Spleen (tissue), 11 donors: Measurements from ENCODE around the gene FIBP. TPM values are rescaled to one million over a fixed set of nuclear protein-coding genes. Genes with fewer than 3 reads are reported as not detected.

Experiments used
- DNase-seq: peaks from one replicate; pipeline ENCODE4 v3.0.0-alpha.2; 2020
- H3K27ac ChIP-seq, 8 donors: fragments of 200-600 bp; sonication (generic) in 7 of 8; 1 replicate in 4 of 8; 2 replicates in 4 of 8; pipeline versions ENCODE4 v1.5.0 to v1.8.0; 2016 to 2021; ENCODE audit warnings: inconsistent platforms in 4 of 8, mild to moderate bottlenecking in 4 of 8, moderate library complexity in 1 of 8
- H3K27me3 ChIP-seq, 7 donors: fragments of 200-600 bp; sonication (generic) in 6 of 7; replicated peaks in 1 of 7; 1 replicate in 4 of 7; 2 replicates in 3 of 7; pipeline versions ENCODE4 v1.5.0 to v1.8.0; 2016 to 2021; ENCODE audit warnings: inconsistent platforms in 3 of 7, mild to moderate bottlenecking in 1 of 7
- H3K36me3 ChIP-seq, 6 donors: fragments of 200-600 bp; sonication (generic) in 5 of 6; 1 replicate in 4 of 6; 2 replicates in 2 of 6; pipeline versions ENCODE4 v1.5.0 to v1.8.0; 2016 to 2021; ENCODE audit warnings: inconsistent platforms in 2 of 6
- H3K4me1 ChIP-seq, 6 donors: fragments of 200-600 bp; sonication (generic) in 5 of 6; 1 replicate in 3 of 6; 2 replicates in 3 of 6; pipeline versions ENCODE4 v1.5.0 to v1.8.0; 2016 to 2021; ENCODE audit warnings: inconsistent platforms in 3 of 6
- H3K4me3 ChIP-seq, 8 donors: fragments of 200-600 bp; sonication (generic) in 7 of 8; 1 replicate in 4 of 8; 2 replicates in 4 of 8; pipeline versions ENCODE4 v1.5.0 to v1.8.0; 2016 to 2021; ENCODE audit warnings: inconsistent platforms in 4 of 8, mild to moderate bottlenecking in 4 of 8, moderate library complexity in 2 of 8
- H3K9me3 ChIP-seq, 8 donors: fragments of 200-600 bp; sonication (generic) in 7 of 8; 1 replicate in 4 of 8; 2 replicates in 4 of 8; pipeline versions ENCODE4 v1.5.0 to v1.8.0; 2016 to 2021; ENCODE audit warnings: inconsistent platforms in 4 of 8
- CTCF ChIP-seq, 11 experiments: fragments of 200-600 bp in 7 of 11; fragments of 450-650 bp in 4 of 11; sonication (generic) in 4 of 11; IDR thresholded peaks in 8 of 11; conservative IDR thresholded peaks in 3 of 11; 1 replicate in 7 of 11; 2 replicates in 4 of 11; pipeline versions ENCODE4 v1.4.0 to v1.8.0; 2016 to 2021; ENCODE audit warnings: antibody characterized with exemption in 11 of 11, inconsistent platforms in 4 of 11, mild to moderate bottlenecking in 1 of 11
- POLR2A ChIP-seq, 3 donors: fragments of 450-650 bp; IDR thresholded peaks; one replicate each; pipeline ENCODE4 v1.5.1; 2017; ENCODE audit warnings: antibody characterized with exemption in 3 of 3, mild to moderate bottlenecking in 1 of 3
- POLR2AphosphoS5 ChIP-seq, 3 donors: sonication (generic); formaldehyde crosslinking; IDR thresholded peaks; one replicate each; pipeline ENCODE4 v1.5.1; 2017; ENCODE audit warnings: antibody characterized with exemption in 3 of 3
- WGBS, 5 donors: extraction: QIAGEN DNeasy Blood & Tissue Kit in 3 of 5; methylation state at CpG; one replicate each; pipeline versions ENCODE4 v1.1.5 to v1.1.7; 2013 to 2018; 5-methylcytosine and 5-hydroxymethylcytosine counted together
- intact Hi-C: fragments of 100-400 bp; cut with DNase I; formaldehyde crosslinking; loops from one replicate; pipeline ENCODE4 v1.15.0; 2023; ENCODE audit warnings: low total_unique reads
- polyA plus RNA-seq, 3 donors: library from polyadenylated mRNA; stranded (reverse); fragments of 200-250 nt; gene quantifications; one replicate each; pipeline ENCODE4 v1.2.1, GENCODE V29; 2013
- total RNA-seq, 7 donors: library from RNA; depleted of rRNA in 3 of 7; stranded (reverse); fragments of >200 nt in 3 of 7; fragmentation: NEBNext Ultra II Directional in 4 of 7; extraction: Animal tissue kit (Norgen Biotek cat#: 25700) in 4 of 7; gene quantifications; one replicate each; pipeline versions ENCODE4 v1.1.0 to v1.2.1, GENCODE V29; 2016 to 2021
- donor health status: healthy with polysubstance abuse.
- donor health status: DM: no; HTN: no; CAD: no; lungs with moderate emphysema.
- donor health status: DM: no; HTN: no; CAD: no.
- donor health status: Bipolar disorder and iron deficiency.
- donor health status: healthy.
- donor health status: DM: no; HTN: no; CAD: no.
- donor health status: DM: yes; HTN: yes; CAD: no.

Gene FIBP
- total and polyA plus RNA-seq, 10 donors = 52.3 to 79.0 (median 64.6) TPM

- Histone ChIP-seq H3K27ac (no peak overlapping the region), H3K27me3 (no peaks in the 10 kb centered on the region), H3K36me3 (no peaks in the 10 kb centered on the region), H3K9me3 (no peaks in the 10 kb centered on the region), H3K4me3 (no peak overlapping the region), H3K4me1 (no peaks in the 10 kb centered on the region)
- WGBS, 5 donors = 86 to 93% (median 89%) methylated on average over 10 of the region's 10 CpGs
- DNase-seq = no peak
- intact Hi-C loops = no loop called here
- TF ChIP-seq POLR2AphosphoS5 (IDR thresholded peaks at IDR 0.05) (no peak), POLR2A (IDR thresholded peaks at IDR 0.05) (no peak), CTCF (IDR thresholded peaks at IDR 0.05 in 8 of 11, conservative IDR thresholded peaks at IDR 0.05 in 3 of 11) (no peak)
Observed at GRCh38 chr11:65844231-65844872, 43.9 kb downstream of the FIBP start.

GRCh38 chr11:65843811-65844210 lies 44.5 kb downstream of the FIBP start:
- H3K4me1 ChIP-seq = no peaks in the 10 kb centered on the region
- H3K9me3 ChIP-seq = no peaks in the 10 kb centered on the region
- TF ChIP-seq CTCF (IDR thresholded peaks at IDR 0.05 in 8 of 11, conservative IDR thresholded peaks at IDR 0.05 in 3 of 11) (no peak), POLR2AphosphoS5 (IDR thresholded peaks at IDR 0.05) (no peak), POLR2A (IDR thresholded peaks at IDR 0.05) (no peak)
- no peak overlapping the region for H3K4me3 ChIP-seq
- H3K36me3 ChIP-seq = no peaks in the 10 kb centered on the region
- WGBS, 5 donors = 93 to 97% (median 95%) methylated on average over 3 of the region's 3 CpGs
- intact Hi-C loops = no loop called here
- DNase-seq = no peak
- H3K27me3 ChIP-seq = no peaks in the 10 kb centered on the region
- H3K27ac ChIP-seq = no peak overlapping the region

- no peak overlapping the region for H3K4me3 ChIP-seq
- H3K27ac ChIP-seq = no peak overlapping the region
- no peaks in the 10 kb centered on the region for H3K4me1 ChIP-seq
- H3K27me3 ChIP-seq = no peaks in the 10 kb centered on the region
- H3K36me3 ChIP-seq = no peaks in the 10 kb centered on the region
- whole genome bisulfite sequencing, 5 donors = 84 to 96% (median 93%) methylated on average over 4 of the region's 4 CpGs
- TF ChIP-seq POLR2A (IDR thresholded peaks at IDR 0.05) (no peak), POLR2AphosphoS5 (IDR thresholded peaks at IDR 0.05) (no peak), CTCF (IDR thresholded peaks at IDR 0.05 in 8 of 11, conservative IDR thresholded peaks at IDR 0.05 in 3 of 11) (no peak)
- H3K9me3 ChIP-seq = no peaks in the 10 kb centered on the region
- intact Hi-C loops = no loop called here
- no peak for DNase-seq
Observed at GRCh38 chr11:65842144-65842543, 46.1 kb downstream of the FIBP start.

GRCh38 chr11:65834202-65834601 lies 54.1 kb downstream of the FIBP start:
- peak overlapping the region in 2 of 8 donors; percentile 84 to 89 for H3K27ac ChIP-seq
- TF ChIP-seq CTCF (IDR thresholded peaks at IDR 0.05 in 8 of 11, conservative IDR thresholded peaks at IDR 0.05 in 3 of 11) (no peak), POLR2A (IDR thresholded peaks at IDR 0.05) (no peak), POLR2AphosphoS5 (IDR thresholded peaks at IDR 0.05) (no peak)
- H3K4me3 ChIP-seq = peak overlapping the region in 7 of 8 donors; percentile 49 to 88 (median 56)

More at GRCh38 chr11:65834202-65834601, 54.1 kb downstream of the FIBP start:
- peaks cover 4 to 24% (median 16%) of the 10 kb centered on the region in 6 donors for H3K4me1 ChIP-seq
- no peak for DNase-seq
- intact Hi-C loops = no loop called here
- H3K36me3 ChIP-seq = no peaks in the 10 kb centered on the region
- H3K27me3 ChIP-seq = peaks cover 0 to 8% (median 0%) of the 10 kb centered on the region in 7 donors
- H3K9me3 ChIP-seq = no peaks in the 10 kb centered on the region
- 33 to 68% (median 40%) methylated on average over 5 to 6 of the region's 6 CpGs for whole genome bisulfite sequencing, 5 donors

Other genes starting within 250 kb of the FIBP start
- 100 to 1,000 TPM in 1 of 7 donors, 10 to 100 TPM in 6; 68.2 to 115 (median 85.3) TPM for gene RELA, start 225.6 kb downstream of the FIBP start, total RNA-seq
- 10 to 100 TPM; 25.8 to 43.0 (median 25.9) TPM for gene RELA, start 225.6 kb downstream of the FIBP start, polyA plus RNA-seq
- 10 to 100 TPM; 55.0 to 85.8 (median 63.6) TPM for gene KAT5, start 176.2 kb downstream of the FIBP start, total RNA-seq
- gene KAT5, start 176.2 kb downstream of the FIBP start, polyA plus RNA-seq = 100 to 1,000 TPM in 1 of 3 donors, 10 to 100 TPM in 2; 55.3 to 103 (median 72.4) TPM
- 100 to 1,000 TPM in 2 of 7 donors, 10 to 100 TPM in 5; 51.0 to 141 (median 54.4) TPM for gene RNASEH2C, start 167.7 kb downstream of the FIBP start, total RNA-seq
- gene RNASEH2C, start 167.7 kb downstream of the FIBP start, polyA plus RNA-seq = 100 to 1,000 TPM in 2 of 3 donors, 10 to 100 TPM in 1; 56.3 to 124 (median 112) TPM
- 10 to 100 TPM; 28.9 to 58.9 (median 33.1) TPM for gene AP5B1, start 107.5 kb downstream of the FIBP start, total RNA-seq
- 10 to 100 TPM in 1 of 3 donors, 1 to 10 TPM in 2; 2.8 to 12.6 (median 3.3) TPM for gene AP5B1, start 107.5 kb downstream of the FIBP start, polyA plus RNA-seq
- gene OVOL1, start 101.4 kb downstream of the FIBP start, total RNA-seq = under 1 TPM in 2 of 7 donors, not detected in 5; 0.14 to 0.47 TPM
- under 1 TPM in 2 of 3 donors, not detected in 1; 0.03 to 0.06 TPM for gene OVOL1, start 101.4 kb downstream of the FIBP start, polyA plus RNA-seq
- 1 to 10 TPM in 2 of 7 donors, under 1 TPM in 3, not detected in 2; 0.22 to 1.2 (median 0.77) TPM for gene SNX32, start 54.5 kb downstream of the FIBP start, total RNA-seq
- gene SNX32, start 54.5 kb downstream of the FIBP start, polyA plus RNA-seq = 1 to 10 TPM in 1 of 3 donors, under 1 TPM in 2; 0.45 to 1.5 (median 0.89) TPM
- gene CFL1, start 30.3 kb downstream of the FIBP start, total RNA-seq = 1,000 to 10,000 TPM in 2 of 7 donors, 100 to 1,000 TPM in 5; 666 to 1,219 (median 868) TPM
- 100 to 1,000 TPM; 562 to 869 (median 862) TPM for gene CFL1, start 30.3 kb downstream of the FIBP start, polyA plus RNA-seq
- 10 to 100 TPM; 54.8 to 77.3 (median 65.5) TPM for gene MUS81, start 28.0 kb downstream of the FIBP start, total RNA-seq
- 10 to 100 TPM; 71.2 to 93.5 (median 89.5) TPM for gene MUS81, start 28.0 kb downstream of the FIBP start, polyA plus RNA-seq
- gene EFEMP2, start 15.7 kb downstream of the FIBP start, total RNA-seq = 10 to 100 TPM; 21.0 to 53.5 (median 38.4) TPM
- 10 to 100 TPM; 22.5 to 39.1 (median 31.4) TPM for gene EFEMP2, start 15.7 kb downstream of the FIBP start, polyA plus RNA-seq
- gene CTSW, start 8.6 kb downstream of the FIBP start, total RNA-seq = 10 to 100 TPM; 18.8 to 38.2 (median 29.5) TPM
- 10 to 100 TPM in 2 of 3 donors, 1 to 10 TPM in 1; 5.6 to 13.2 (median 10.8) TPM for gene CTSW, start 8.6 kb downstream of the FIBP start, polyA plus RNA-seq
- 10 to 100 TPM; 38.7 to 61.7 (median 44.4) TPM for gene CCDC85B, start 2.2 kb upstream of the FIBP start, total RNA-seq
- gene CCDC85B, start 2.2 kb upstream of the FIBP start, polyA plus RNA-seq = 100 to 1,000 TPM in 1 of 3 donors, 10 to 100 TPM in 2; 53.9 to 131 (median 96.2) TPM
- gene FOSL1, start 11.9 kb upstream of the FIBP start, total RNA-seq = 1 to 10 TPM in 6 of 7 donors, under 1 TPM in 1; 0.42 to 5.4 (median 1.6) TPM
- gene FOSL1, start 11.9 kb upstream of the FIBP start, polyA plus RNA-seq = 1 to 10 TPM in 2 of 3 donors, under 1 TPM in 1; 0.59 to 1.2 (median 1.2) TPM
- gene C11orf68, start 30.6 kb upstream of the FIBP start, total RNA-seq = 10 to 100 TPM; 22.0 to 40.9 (median 31.7) TPM
- 10 to 100 TPM; 34.3 to 44.9 (median 36.7) TPM for gene C11orf68, start 30.6 kb upstream of the FIBP start, polyA plus RNA-seq
- 10 to 100 TPM; 58.3 to 84.2 (median 69.6) TPM for gene DRAP1, start 31.0 kb upstream of the FIBP start, total RNA-seq
- 100 to 1,000 TPM; 116 to 123 (median 122) TPM for gene DRAP1, start 31.0 kb upstream of the FIBP start, polyA plus RNA-seq
- gene TSGA10IP, start 57.0 kb upstream of the FIBP start, total RNA-seq = under 1 TPM in 1 of 7 donors, not detected in 6; 0.24 TPM
- under 1 TPM; 0.06 to 0.24 (median 0.14) TPM for gene TSGA10IP, start 57.0 kb upstream of the FIBP start, polyA plus RNA-seq
- gene SART1, start 73.3 kb upstream of the FIBP start, total RNA-seq = 10 to 100 TPM; 26.6 to 64.7 (median 54.9) TPM
- 100 to 1,000 TPM in 2 of 3 donors, 10 to 100 TPM in 1; 80.3 to 117 (median 109) TPM for gene SART1, start 73.3 kb upstream of the FIBP start, polyA plus RNA-seq
- 10 to 100 TPM; 24.5 to 39.2 (median 35.5) TPM for gene EIF1AD, start 113.7 kb upstream of the FIBP start, total RNA-seq
- 10 to 100 TPM; 14.3 to 22.0 (median 15.4) TPM for gene EIF1AD, start 113.7 kb upstream of the FIBP start, polyA plus RNA-seq
- 100 to 1,000 TPM in 3 of 7 donors, 10 to 100 TPM in 4; 50.5 to 139 (median 92.9) TPM for gene BANF1, start 114.0 kb upstream of the FIBP start, total RNA-seq
- 100 to 1,000 TPM; 151 to 219 (median 196) TPM for gene BANF1, start 114.0 kb upstream of the FIBP start, polyA plus RNA-seq
- gene CST6, start 123.5 kb upstream of the FIBP start, total RNA-seq = not detected
- gene CST6, start 123.5 kb upstream of the FIBP start, polyA plus RNA-seq = 1 to 10 TPM in 1 of 3 donors, under 1 TPM in 2; 0.76 to 1.4 (median 0.93) TPM
- 1 to 10 TPM in 3 of 7 donors, under 1 TPM in 2, not detected in 2; 0.70 to 1.2 (median 1.1) TPM for gene CATSPER1, start 138.0 kb upstream of the FIBP start, total RNA-seq
- under 1 TPM; 0.30 to 0.51 (median 0.50) TPM for gene CATSPER1, start 138.0 kb upstream of the FIBP start, polyA plus RNA-seq
- not detected for gene GAL3ST3, start 160.7 kb upstream of the FIBP start, total RNA-seq
- under 1 TPM; 0.03 to 0.04 (median 0.03) TPM for gene GAL3ST3, start 160.7 kb upstream of the FIBP start, polyA plus RNA-seq
- 100 to 1,000 TPM; 139 to 195 (median 164) TPM for gene SF3B2, start 163.9 kb upstream of the FIBP start, total RNA-seq
- gene SF3B2, start 163.9 kb upstream of the FIBP start, polyA plus RNA-seq = 100 to 1,000 TPM in 1 of 3 donors, 10 to 100 TPM in 2; 77.5 to 104 (median 89.9) TPM
- 100 to 1,000 TPM in 5 of 7 donors, 10 to 100 TPM in 2; 65.8 to 126 (median 110) TPM for gene PACS1, start 181.8 kb upstream of the FIBP start, total RNA-seq
- 10 to 100 TPM; 20.6 to 35.1 (median 20.9) TPM for gene PACS1, start 181.8 kb upstream of the FIBP start, polyA plus RNA-seq